Stomach (tissue), 9 donors: Measurements from ENCODE around the gene KCNG3. TPM values are rescaled to one million over a fixed set of nuclear protein-coding genes. Genes with fewer than 3 reads are reported as not detected.

ENCODE experiments used
- DNase-seq, 2 donors: peaks; one replicate each; pipeline versions ENCODE4 v3.0.0 to v3.0.0-alpha.2; 2013 to 2019
- H3K27ac ChIP-seq, 5 donors: fragments of 200-600 bp in 4 of 5; sonication (generic) in 4 of 5; one replicate each; pipeline ENCODE4 v1.5.1; 2013 to 2019; ENCODE audit warnings: mild to moderate bottlenecking in 1 of 5, moderate library complexity in 1 of 5
- H3K27me3 ChIP-seq, 3 donors: fragments of 200-600 bp; sonication (generic); one replicate each; pipeline ENCODE4 v1.5.1; 2017 to 2019; ENCODE audit warnings: mixed run types in 1 of 3
- H3K36me3 ChIP-seq, 4 donors: fragments of 200-600 bp; sonication (generic); 1 replicate in 3 of 4; 2 replicates in 1 of 4; pipeline ENCODE4 v1.5.1; 2016 to 2019
- H3K4me1 ChIP-seq, 4 donors: fragments of 200-600 bp; sonication (generic); one replicate each; pipeline ENCODE4 v1.5.1; 2016 to 2019
- H3K4me3 ChIP-seq, 4 donors: fragments of 200-600 bp; sonication (generic) in 3 of 4; one replicate each; pipeline ENCODE4 v1.5.1; 2016 to 2019; ENCODE audit warnings: mild to moderate bottlenecking in 1 of 4
- H3K9me3 ChIP-seq, 4 donors: fragments of 200-600 bp; sonication (generic); one replicate each; pipeline ENCODE4 v1.5.1; 2016 to 2019
- CTCF ChIP-seq, 7 experiments: fragments of 450-650 bp in 4 of 7; fragments of 200-600 bp in 3 of 7; sonication (generic) in 3 of 7; IDR thresholded peaks; one replicate each; pipeline ENCODE4 v1.5.1; 2016 to 2019; ENCODE audit warnings: antibody characterized with exemption in 7 of 7, control low read depth in 2 of 7, mild to moderate bottlenecking in 1 of 7
- EP300 ChIP-seq: sonication (generic); formaldehyde crosslinking; IDR thresholded peaks from one replicate; pipeline ENCODE4 v1.6.1; 2017; ENCODE audit warnings: antibody characterized with exemption
- POLR2A ChIP-seq, 4 donors: fragments of 450-650 bp; IDR thresholded peaks; one replicate each; pipeline ENCODE4 v1.6.1; 2016; ENCODE audit warnings: antibody characterized with exemption in 4 of 4, control low read depth in 2 of 4, mild to moderate bottlenecking in 1 of 4, moderate library complexity in 1 of 4
- POLR2AphosphoS5 ChIP-seq, 3 donors: sonication (generic); formaldehyde crosslinking; IDR thresholded peaks; one replicate each; pipeline ENCODE4 v1.6.1; 2016; ENCODE audit warnings: antibody characterized with exemption in 3 of 3
- WGBS, 5 donors: extraction: QIAGEN DNeasy Blood & Tissue Kit in 3 of 5; methylation state at CpG; one replicate each; pipeline versions ENCODE4 v1.1.5 to v1.1.7; 2013 to 2018; 5-methylcytosine and 5-hydroxymethylcytosine counted together
- intact Hi-C: fragments of 100-400 bp; cut with DNase I; formaldehyde crosslinking; loops from one replicate; pipeline ENCODE4 v1.15.1; 2023; ENCODE audit warnings: low total_unique reads
- polyA plus RNA-seq, 3 donors: library from polyadenylated mRNA; stranded (reverse); fragments of 200-250 nt; gene quantifications; one replicate each; pipeline ENCODE4 v1.2.3, GENCODE V29; 2013
- total RNA-seq, 5 donors: library from RNA; depleted of rRNA; stranded (reverse); fragments of >200 nt; gene quantifications; one replicate each; pipeline versions ENCODE4 v1.1.0 to v1.2.3, GENCODE V29; 2014 to 2016
- donor health status: healthy with polysubstance abuse.
- donor health status: Bipolar disorder and iron deficiency.
- donor health status: healthy.

The KCNG3 gene
- total and polyA plus RNA-seq, 8 donors, result 0.43 to 55.3 (median 1.5) TPM; not detected in 5

DNA sequence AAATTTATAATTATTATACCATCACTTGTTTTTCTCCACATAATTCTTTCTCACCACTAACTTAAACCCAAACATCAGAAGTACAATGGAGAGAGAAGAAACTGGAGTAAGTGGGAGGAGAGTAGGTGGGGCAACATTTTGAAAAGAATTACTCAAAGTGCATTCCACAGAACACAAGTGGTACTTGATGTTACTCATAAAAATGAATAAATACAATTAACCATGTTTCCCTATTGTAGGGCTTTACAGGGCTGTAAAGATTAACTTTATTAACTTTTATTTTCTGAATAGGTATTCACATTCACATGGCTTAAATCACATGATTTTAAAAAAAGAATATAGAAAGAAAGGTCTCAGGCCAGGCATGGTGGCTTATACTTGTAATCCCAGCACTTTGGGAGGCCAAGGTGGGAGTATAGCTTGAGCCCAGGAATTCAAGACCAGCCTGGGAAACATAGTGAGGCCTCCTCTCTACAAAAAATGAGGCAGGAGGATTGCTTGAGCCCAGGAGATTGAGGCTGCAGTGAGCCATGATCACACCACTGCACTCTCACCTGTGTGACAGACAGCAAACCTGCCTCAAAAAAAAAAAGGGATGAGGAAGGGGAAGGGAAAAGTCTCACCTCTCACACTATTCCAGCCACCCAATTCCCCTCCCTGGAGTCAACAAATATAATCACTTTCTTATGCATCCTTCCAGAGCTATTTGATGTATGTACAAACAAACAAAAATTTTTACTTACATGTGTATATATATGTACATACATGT is 47.1 kb downstream of the KCNG3 start:
- Histone ChIP-seq H3K9me3 (no peaks in the 10 kb centered on the region), H3K27ac (no peak overlapping the region), H3K4me3 (no peak overlapping the region), H3K4me1 (no peaks in the 10 kb centered on the region), H3K27me3 (no peaks in the 10 kb centered on the region), H3K36me3 (no peaks in the 10 kb centered on the region)
- TF ChIP-seq POLR2AphosphoS5 (IDR thresholded peaks at IDR 0.05) (no peak), POLR2A (IDR thresholded peaks at IDR 0.05) (no peak), CTCF (IDR thresholded peaks at IDR 0.05) (no peak), EP300 (no peak)
- DNase-seq, result no peak
- intact Hi-C loops, result no loop called here

DNA sequence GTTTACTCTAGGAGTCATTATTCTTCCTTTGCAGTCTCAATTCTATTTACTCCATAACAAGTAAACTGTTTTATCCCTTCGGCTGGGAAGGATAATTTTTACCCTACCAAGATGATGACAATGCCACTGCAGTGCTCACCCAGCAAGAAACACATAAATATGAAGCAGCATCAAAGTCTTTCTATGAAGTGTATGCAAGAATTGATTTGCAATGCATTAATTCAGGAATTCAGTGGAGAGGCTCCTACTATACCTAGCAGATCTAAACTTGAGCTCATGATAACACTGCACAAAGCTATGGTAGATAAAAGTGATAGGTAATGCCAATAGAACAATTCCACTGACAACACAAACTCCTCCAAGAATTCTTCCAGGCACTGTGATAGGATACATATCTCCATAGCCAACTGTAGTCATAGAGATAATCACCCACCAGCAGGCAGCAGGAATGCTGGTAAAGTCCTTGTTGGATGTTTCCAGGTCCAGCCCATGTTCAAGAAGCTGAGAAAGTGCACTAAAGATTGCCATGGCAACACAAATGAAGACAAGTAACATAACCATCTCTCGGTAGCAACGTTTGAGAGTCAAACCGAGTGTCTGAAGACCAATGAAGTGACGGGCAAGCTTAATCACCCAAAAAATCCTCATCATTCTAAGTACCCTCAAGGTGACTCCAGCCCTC is 49.9 kb downstream of the KCNG3 start:
- no peaks in the 10 kb centered on the region for H3K36me3 ChIP-seq
- TF ChIP-seq EP300, result no peak
- no peak for TF ChIP-seq POLR2A (IDR thresholded peaks at IDR 0.05)
- no peak for TF ChIP-seq CTCF (IDR thresholded peaks at IDR 0.05)
- TF ChIP-seq POLR2AphosphoS5 (IDR thresholded peaks at IDR 0.05), result no peak
- H3K27me3 ChIP-seq, result no peaks in the 10 kb centered on the region
- 72 to 77% (median 74%) methylated on average over 5 of the region's 5 CpGs for WGBS, 5 donors
- intact Hi-C loops, result no loop called here
- H3K4me3 ChIP-seq, result no peak overlapping the region
- no peaks in the 10 kb centered on the region for H3K9me3 ChIP-seq
- no peak for DNase-seq
- H3K4me1 ChIP-seq, result no peaks in the 10 kb centered on the region
- H3K27ac ChIP-seq, result no peak overlapping the region

DNA sequence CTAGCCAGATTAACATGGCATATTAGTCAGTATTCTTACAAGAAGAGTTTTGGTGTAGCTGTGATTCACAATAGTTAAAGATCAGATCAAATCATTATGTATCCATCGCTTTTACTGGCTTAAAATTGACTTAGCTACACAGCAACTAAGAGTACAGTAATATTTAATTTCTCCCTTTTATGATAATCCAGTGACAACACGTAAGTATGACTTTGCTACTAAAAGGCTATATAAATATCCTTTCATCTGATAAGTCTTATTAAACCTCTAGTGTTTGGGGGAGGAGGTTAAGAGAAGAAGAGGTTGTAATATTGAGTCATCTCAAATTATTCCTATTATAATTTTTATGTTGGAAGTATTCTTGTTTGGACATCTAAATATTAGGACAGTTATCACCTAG is 51.0 kb downstream of the KCNG3 start:
- WGBS, 5 donors, result 62 to 72% (median 67%) methylated on average over 2 of the region's 2 CpGs
- DNase-seq, result no peak
- no peaks in the 10 kb centered on the region for H3K36me3 ChIP-seq
- H3K4me1 ChIP-seq, result no peaks in the 10 kb centered on the region
- H3K27ac ChIP-seq, result no peak overlapping the region
- no peak overlapping the region for H3K4me3 ChIP-seq
- no peak for TF ChIP-seq CTCF (IDR thresholded peaks at IDR 0.05)
- TF ChIP-seq EP300, result no peak
- TF ChIP-seq POLR2AphosphoS5 (IDR thresholded peaks at IDR 0.05), result no peak
- TF ChIP-seq POLR2A (IDR thresholded peaks at IDR 0.05), result no peak
- no peaks in the 10 kb centered on the region for H3K9me3 ChIP-seq
- intact Hi-C loops, result no loop called here
- no peaks in the 10 kb centered on the region for H3K27me3 ChIP-seq

GRCh38 chr2:42438685-42439084 is 55.1 kb downstream of the KCNG3 start:
- TF ChIP-seq POLR2A (IDR thresholded peaks at IDR 0.05) (no peak), EP300 (no peak), POLR2AphosphoS5 (IDR thresholded peaks at IDR 0.05) (no peak), CTCF (IDR thresholded peaks at IDR 0.05) (no peak)
- H3K4me3 ChIP-seq, result no peak overlapping the region
- no peaks in the 10 kb centered on the region for H3K4me1 ChIP-seq
- H3K9me3 ChIP-seq, result no peaks in the 10 kb centered on the region
- no peaks in the 10 kb centered on the region for H3K27me3 ChIP-seq
- H3K36me3 ChIP-seq, result no peaks in the 10 kb centered on the region
- intact Hi-C loops, result no loop called here
- no peak overlapping the region for H3K27ac ChIP-seq
- DNase-seq, result peak in 1 of 2 donors; percentile 9
